ENCODE results near the gene ECI1. TPM values are rescaled to one million over a fixed set of nuclear protein-coding genes. Genes with fewer than 3 reads are reported as not detected.

The ECI1 gene
- total and polyA plus RNA-seq, 2 of the 4 experiments (the other 2 are of a cell fraction) = 20.3 to 30.1 TPM

GRCh38 chr16:2271848-2272461, 20.6 kb upstream of the ECI1 start:
- no peak overlapping the region for H4K8ac ChIP-seq (ENCODE audit: low read depth in 2 of 2, low read length in 2 of 2)
- H3K27ac ChIP-seq (ENCODE audit: insufficient read depth, low read length) = no peak overlapping the region
- H3K18ac ChIP-seq (ENCODE audit: low read depth, low read length) = no peak overlapping the region
- H2BK120ac ChIP-seq (ENCODE audit: low read depth, low read length) = no peak overlapping the region
- WGBS, 2 experiments (ENCODE audit: extremely low coverage in 2 of 2, insufficient read length in 1 of 2) = 82% methylated on average over 3 of the region's 14 CpGs; no CpG with 5 or more reads in 1 of the 2 experiments
- no peak overlapping the region for H2AK9ac ChIP-seq (replicated peaks; ENCODE audit: low read depth, low read length, poor library complexity)
- H3K4me1 ChIP-seq (ENCODE audit: control insufficient read depth, insufficient read depth, low read length) = peaks cover 6% of the 10 kb centered on the region
- in situ Hi-C loops (cut with MboI; ENCODE audit: low sequenced_read_pairs) (loop anchor here (10.0 kb wide), 1 partner anchor 153 kb away; the partner anchor contains the start of gene CCNF), dilution Hi-C loops (cut with HindIII; ENCODE audit: low sequenced_read_pairs, unreplicated experiment) (no loop called here), intact Hi-C loops (cut with micrococcal nuclease) (no loop called here)
- H3K14ac ChIP-seq (replicated peaks; ENCODE audit: low read depth, low read length) = no peak overlapping the region
- ATAC-seq (ENCODE audit: low read depth) (no peak), DNase-seq (no peak)
- H3K4ac ChIP-seq (ENCODE audit: low read depth, low read length) = no peak overlapping the region
- H3K9me3 ChIP-seq (ENCODE audit: control insufficient read depth, insufficient read depth, low read length) = no peaks in the 10 kb centered on the region
- H4K20me1 ChIP-seq (ENCODE audit: insufficient read depth, low read length) = peaks cover 27% of the 10 kb centered on the region
- no peak overlapping the region for H3K4me3 ChIP-seq (ENCODE audit: insufficient read depth, low read depth, low read length)
- TF ChIP-seq USF2 (IDR thresholded peaks at IDR 0.05; ENCODE audit: low read depth, low read length) = no peak
- no peak for TF ChIP-seq MAZ (IDR thresholded peaks at IDR 0.05; ENCODE audit: borderline replicate concordance, low read depth, low read length)
- TF ChIP-seq RFX5 (IDR thresholded peaks at IDR 0.05; ENCODE audit: low read depth, low read length) = no peak
- TF ChIP-seq NFE2L2 (IDR thresholded peaks at IDR 0.05; ENCODE audit: low read depth, low read length) = no peak
- TF ChIP-seq FOS (IDR thresholded peaks at IDR 0.05; ENCODE audit: low read depth, low read length) = no peak
- no peak for TF ChIP-seq RAD21 (IDR thresholded peaks at IDR 0.05; ENCODE audit: low read length)
- TF ChIP-seq MXI1 (IDR thresholded peaks at IDR 0.05; ENCODE audit: borderline replicate concordance, low read depth, low read length) = no peak
- H3K27me3 ChIP-seq (ENCODE audit: control insufficient read depth, insufficient read depth, low read length) = no peaks in the 10 kb centered on the region
- H3K9me1 ChIP-seq (ENCODE audit: insufficient read depth, low read length) = peaks cover 7% of the 10 kb centered on the region
- no peak overlapping the region for H2BK5ac ChIP-seq (ENCODE audit: low read depth, low read length, poor library complexity, severe bottlenecking)
- no peak overlapping the region for H2BK15ac ChIP-seq (ENCODE audit: low read depth, low read length)
- H2BK20ac ChIP-seq (ENCODE audit: low read depth, low read length) = no peak overlapping the region
- no peak overlapping the region for H4K91ac ChIP-seq (ENCODE audit: insufficient read depth, low read depth, low read length)
- H2AK5ac ChIP-seq (ENCODE audit: low read depth, low read length) = no peak overlapping the region
- no peak overlapping the region for H4K5ac ChIP-seq (ENCODE audit: low read depth, low read length)
- no peak overlapping the region for H2AFZ ChIP-seq (replicated peaks; ENCODE audit: low read length, poor library complexity)
- H3K79me1 ChIP-seq (ENCODE audit: low read depth in 1 of 2, low read length in 2 of 2) = peaks cover 6 to 31% of the 10 kb centered on the region in 2 experiments; a peak in 3 of 4 replicates
- ChIA-PET POLR2A (ENCODE audit: unreplicated experiment) (no interaction called here), CTCF (no interaction called here)
- peaks cover 3% of the 10 kb centered on the region; the same call in 1 of the 2 replicates for H3K36me3 ChIP-seq (ENCODE audit: control insufficient read depth, insufficient read depth, low read length)
- H3K9ac ChIP-seq (ENCODE audit: low read depth, low read length) = no peak overlapping the region
- no peak overlapping the region for H3K56ac ChIP-seq (ENCODE audit: extremely low read depth, insufficient read depth, low read length)
- BruUV-seq (replicated peaks) = no TSS peak
- no peak overlapping the region for H3K4me2 ChIP-seq (ENCODE audit: low read depth, low read length)
- no peak overlapping the region for H3K23ac ChIP-seq (ENCODE audit: low read depth, low read length)

All from IMR-90 (cell line).